Transverse colon (tissue), 4 donors: Measurements from ENCODE around the gene HABP2. TPM values are rescaled to one million over a fixed set of nuclear protein-coding genes. Genes with fewer than 3 reads are reported as not detected.

Experiments used
- DNase-seq: peaks from one replicate; pipeline ENCODE4 v3.0.0-alpha.2; 2019
- H3K27ac ChIP-seq, 4 donors: fragments of 200-600 bp; sonication (generic); 2 replicates each; pipeline ENCODE4 v1.5.1; 2016 to 2018; ENCODE audit warnings: inconsistent platforms in 4 of 4
- H3K27me3 ChIP-seq: fragments of 200-600 bp; sonication (generic); 2 replicates; pipeline ENCODE4 v1.5.1; 2017; ENCODE audit warnings: inconsistent platforms
- H3K36me3 ChIP-seq, 4 donors: fragments of 200-600 bp; sonication (generic); 2 replicates each; pipeline ENCODE4 v1.5.1; 2017 to 2019; ENCODE audit warnings: inconsistent platforms in 4 of 4
- H3K4me1 ChIP-seq, 4 donors: fragments of 200-600 bp; sonication (generic); 2 replicates each; pipeline ENCODE4 v1.5.1; 2017 to 2020; ENCODE audit warnings: inconsistent platforms in 4 of 4
- H3K4me3 ChIP-seq, 4 donors: fragments of 200-600 bp; sonication (generic); 1 replicate in 1 of 4; 2 replicates in 3 of 4; pipeline versions ENCODE4 v1.5.1 to v1.6.1; 2017 to 2019; ENCODE audit warnings: inconsistent platforms in 4 of 4
- H3K9me3 ChIP-seq, 2 donors: fragments of 200-600 bp; sonication (generic); 2 replicates each; pipeline ENCODE4 v1.5.1; 2017 to 2019; ENCODE audit warnings: inconsistent platforms in 2 of 2
- CTCF ChIP-seq, 5 experiments: fragments of 200-600 bp in 3 of 5; fragments of 450-650 bp in 2 of 5; sonication (generic) in 3 of 5; IDR thresholded peaks; 1 replicate in 2 of 5; 2 replicates in 3 of 5; pipeline ENCODE4 v1.5.1; 2016 to 2017; ENCODE audit warnings: antibody characterized with exemption in 5 of 5, inconsistent platforms in 3 of 5, mild to moderate bottlenecking in 2 of 5, moderate library complexity in 1 of 5
- EP300 ChIP-seq: sonication (generic); formaldehyde crosslinking; IDR thresholded peaks from one replicate; pipeline ENCODE4 v1.6.1; 2017; ENCODE audit warnings: antibody characterized with exemption, low read depth
- POLR2A ChIP-seq: fragments of 450-650 bp; IDR thresholded peaks from one replicate; pipeline ENCODE4 v1.6.1; 2016; ENCODE audit warnings: antibody characterized with exemption, mild to moderate bottlenecking, moderate library complexity
- POLR2AphosphoS5 ChIP-seq, 3 donors: sonication (generic); formaldehyde crosslinking; IDR thresholded peaks; one replicate each; pipeline ENCODE4 v1.6.1; 2016; ENCODE audit warnings: antibody characterized with exemption in 3 of 3
- whole genome bisulfite sequencing, 2 donors: methylation state at CpG; one replicate each; pipeline ENCODE4 v1.1.5; 2018; ENCODE audit warnings: low coverage in 1 of 2; 5-methylcytosine and 5-hydroxymethylcytosine counted together
- in situ Hi-C, 4 donors: fragments of 200-750 bp; cut with MboI; loops; one replicate each; pipeline versions ENCODE4 v1.15.0 to v1.15.1; 2017; ENCODE audit warnings: low sequenced_read_pairs in 3 of 4, low pct_ligation_motif_present in 1 of 4, low pct_unique_long_range_greater_than_20kb in 1 of 4
- intact Hi-C: fragments of 100-400 bp; cut with DNase I; formaldehyde crosslinking; loops from one replicate; pipeline ENCODE4 v1.15.1; 2023; ENCODE audit warnings: low total_unique reads
- total RNA-seq, 4 donors: library from RNA; depleted of rRNA; stranded (reverse); fragments of >200 nt; gene quantifications; one replicate each; pipeline ENCODE4 v1.1.0, GENCODE V29; 2016

The HABP2 gene
- not detected for total RNA-seq

- DNase-seq, result no peak
- H3K9me3 ChIP-seq, result no peaks in the 10 kb centered on the region
- TF ChIP-seq EP300, result no peak
- TF ChIP-seq POLR2A, result no peak
- TF ChIP-seq POLR2AphosphoS5 (IDR thresholded peaks at IDR 0.05), result no peak
- no peak for TF ChIP-seq CTCF (IDR thresholded peaks at IDR 0.05)
- no peaks in the 10 kb centered on the region for H3K27me3 ChIP-seq
- H3K27ac ChIP-seq, result no peak within 1 kb of the TSS
- WGBS, 2 donors, result 75 to 87% methylated on average over 3 of the region's 3 CpGs
- no peak within 1 kb of the TSS for H3K4me3 ChIP-seq
- peaks cover 0 to 6% (median 2%) of the 10 kb centered on the region in 4 donors for H3K4me1 ChIP-seq
- H3K36me3 ChIP-seq, result no peaks in the 10 kb centered on the region
- intact Hi-C loops, result no loop called here
- in situ Hi-C loops, result no loop called here
Measured at GRCh38 chr10:113552701-113553100, at the start of gene HABP2. HABP2 (plus strand) TSS chr10:113553053; CDS start chr10:113553122, 69 bp downstream.

- no peaks in the 10 kb centered on the region for H3K36me3 ChIP-seq
- in situ Hi-C loops (no loop called here), intact Hi-C loops (no loop called here)
- H3K9me3 ChIP-seq, result no peaks in the 10 kb centered on the region
- TF ChIP-seq CTCF (IDR thresholded peaks at IDR 0.05) (no peak), EP300 (no peak), POLR2AphosphoS5 (IDR thresholded peaks at IDR 0.05) (no peak), POLR2A (no peak)
- H3K4me1 ChIP-seq, result no peaks in the 10 kb centered on the region
- no peak overlapping the region for H3K27ac ChIP-seq
- no peak overlapping the region for H3K4me3 ChIP-seq
- 74 to 77% methylated on average over 3 to 4 of the region's 4 CpGs for WGBS, 2 donors
- peaks cover 7% of the 10 kb centered on the region for H3K27me3 ChIP-seq
- DNase-seq, result no peak
Measured at GRCh38 chr10:113503930-113504329, 48.9 kb upstream of the HABP2 start.

GRCh38 chr10:113504423-113504822 lies 48.4 kb upstream of the HABP2 start:
- peaks cover 7% of the 10 kb centered on the region for H3K27me3 ChIP-seq
- DNase-seq, result no peak
- no peak for TF ChIP-seq EP300
- no peak for TF ChIP-seq POLR2AphosphoS5 (IDR thresholded peaks at IDR 0.05)
- no peak for TF ChIP-seq POLR2A
- no peak for TF ChIP-seq CTCF (IDR thresholded peaks at IDR 0.05)
- intact Hi-C loops (no loop called here), in situ Hi-C loops (no loop called here)
- H3K4me1 ChIP-seq, result no peaks in the 10 kb centered on the region
- no peaks in the 10 kb centered on the region for H3K9me3 ChIP-seq
- no peak overlapping the region for H3K27ac ChIP-seq
- no peak overlapping the region for H3K4me3 ChIP-seq
- no peaks in the 10 kb centered on the region for H3K36me3 ChIP-seq
- 66% methylated on average over 3 of the region's 3 CpGs; no CpG with 5 or more reads in 1 of the 2 donors for WGBS, 2 donors

- H3K36me3 ChIP-seq, result no peaks in the 10 kb centered on the region
- 71 to 77% methylated on average over 2 of the region's 2 CpGs for WGBS, 2 donors
- in situ Hi-C loops (no loop called here), intact Hi-C loops (no loop called here)
- H3K27ac ChIP-seq, result no peak overlapping the region
- no peaks in the 10 kb centered on the region for H3K4me1 ChIP-seq
- DNase-seq, result no peak
- no peak for TF ChIP-seq CTCF (IDR thresholded peaks at IDR 0.05)
- H3K27me3 ChIP-seq, result peaks cover 7% of the 10 kb centered on the region
- no peak overlapping the region for H3K4me3 ChIP-seq
- peaks cover 2 to 5% of the 10 kb centered on the region in 2 donors for H3K9me3 ChIP-seq
Measured at GRCh38 chr10:113506476-113506875, 46.4 kb upstream of the HABP2 start.
